NCI-H1105 (cell line): Measurements from ENCODE around the gene ATP5MG.

ENCODE experiments used
- DNase-seq: peaks from one replicate; lab custom pipeline; 2025; lab: John Stamatoyannopoulos, UW

Gene ATP5MG

DNA sequence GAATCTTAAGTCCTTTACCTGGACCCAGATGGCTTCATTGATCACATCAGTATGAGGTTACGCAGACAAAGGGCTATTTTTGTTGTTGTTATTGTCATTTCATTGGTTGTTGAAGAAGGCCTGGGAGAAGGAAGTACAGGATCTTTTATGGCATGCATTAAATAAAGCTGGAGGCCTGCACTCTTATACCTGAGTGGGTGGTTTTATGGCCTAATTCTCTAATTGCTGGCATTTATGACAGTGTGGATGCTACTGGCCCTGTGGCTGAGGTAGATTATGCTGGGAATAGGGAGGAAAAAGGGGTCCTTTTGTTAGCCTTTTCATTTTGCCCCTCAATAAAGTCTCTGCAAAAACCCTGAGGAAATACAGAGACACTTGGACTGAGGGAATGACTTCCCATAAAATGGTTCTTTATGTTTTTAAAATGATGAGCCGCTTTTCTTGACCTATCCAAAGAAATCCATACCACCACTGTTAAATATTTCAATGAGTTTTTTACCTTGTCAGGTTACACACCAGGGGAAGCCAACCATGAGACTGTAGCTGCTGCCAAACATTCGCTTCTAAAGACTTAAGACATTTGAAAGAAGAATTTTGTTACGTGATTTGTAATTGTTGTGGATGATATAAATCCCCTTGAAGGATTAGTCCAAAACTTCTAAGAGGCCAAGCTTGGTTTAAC lies 41.6 kb downstream of the ATP5MG start:
- DNase-seq, result no peak

GRCh38 chr11:118443590-118444218 lies 42.3 kb downstream of the ATP5MG start:
- DNase-seq, result no peak

GRCh38 chr11:118447423-118447822 lies 46.0 kb downstream of the ATP5MG start:
- no peak for DNase-seq

GRCh38 chr11:118448294-118448693 lies 46.9 kb downstream of the ATP5MG start:
- DNase-seq, result no peak

DNA sequence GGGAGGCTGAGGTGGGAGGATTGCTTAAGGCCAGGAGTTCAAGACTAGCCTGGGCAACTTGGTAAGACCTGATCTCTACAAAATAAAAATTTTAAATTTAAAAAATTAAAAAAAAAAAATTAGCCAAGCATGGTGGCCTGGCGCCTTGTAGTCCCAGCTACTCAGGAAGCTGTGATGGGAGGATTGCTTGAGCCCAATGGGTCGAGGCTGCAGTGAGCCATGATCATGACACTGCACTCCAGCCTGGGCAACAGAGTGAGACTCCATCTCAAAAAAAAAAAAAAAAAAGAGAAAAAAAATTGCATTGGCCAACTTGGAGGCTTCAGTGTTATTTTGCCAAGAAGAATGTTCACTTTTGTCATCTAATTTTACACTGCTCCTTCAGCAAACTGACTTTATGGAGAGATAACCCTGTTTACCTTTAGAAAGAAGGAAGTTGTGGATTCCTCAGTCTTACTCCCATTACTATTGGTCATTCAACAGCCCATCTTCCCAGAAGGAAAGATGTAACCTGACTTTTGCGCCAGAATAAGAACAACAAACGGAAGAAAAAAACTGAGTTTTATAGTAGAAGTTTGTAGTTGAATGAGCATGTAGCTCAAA lies 48.0 kb downstream of the ATP5MG start:
- DNase-seq, result no peak

GRCh38 chr11:118450451-118450850 lies 49.0 kb downstream of the ATP5MG start:
- no peak for DNase-seq
